Measurements from ENCODE around the gene FSD1L.
A peak's percentile ranks its signal among the peaks of the same experiment; 100 is the strongest.

Gene FSD1L

GRCh38 chr9:105447814-105448812 is at the start of gene FSD1L:
TSS of gene FSD1L (plus strand) at chr9:105448034. CDS start at chr9:105448221, 187 bp downstream.
- DNase-seq, result peak; percentile 92 to 94

GRCh38 chr9:105399117-105399516 is 48.7 kb upstream of the FSD1L start:
- DNase-seq, result no peak

DNA sequence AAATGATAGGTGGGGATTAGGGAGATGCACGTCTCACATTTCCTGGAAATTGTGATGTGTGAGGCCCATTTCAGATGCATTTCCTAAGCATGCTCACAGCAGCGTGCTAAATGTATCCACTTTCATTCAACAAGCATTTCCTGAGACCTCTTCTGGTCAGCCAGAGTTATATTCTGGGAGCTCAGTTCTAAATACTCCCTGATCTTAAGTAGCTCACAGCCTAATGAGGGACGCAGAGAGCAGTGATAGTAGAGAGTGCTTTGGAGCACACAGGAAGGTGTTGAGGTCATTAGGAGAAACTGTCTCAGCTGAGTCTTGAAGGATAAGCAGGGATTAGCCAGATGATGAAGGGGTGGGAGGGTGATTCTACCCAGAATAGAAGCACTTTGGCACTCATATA is 46.2 kb upstream of the FSD1L start:
- DNase-seq, result peak; percentile 99 to 100

GRCh38 chr9:105403552-105404248 is 44.1 kb upstream of the FSD1L start:
- DNase-seq, result no peak

GRCh38 chr9:105405514-105406131 is 42.2 kb upstream of the FSD1L start:
- DNase-seq, result peak; percentile 98 to 100

- DNase-seq, result no peak
Measured at GRCh38 chr9:105406369-105406768, 41.5 kb upstream of the FSD1L start.

DNA sequence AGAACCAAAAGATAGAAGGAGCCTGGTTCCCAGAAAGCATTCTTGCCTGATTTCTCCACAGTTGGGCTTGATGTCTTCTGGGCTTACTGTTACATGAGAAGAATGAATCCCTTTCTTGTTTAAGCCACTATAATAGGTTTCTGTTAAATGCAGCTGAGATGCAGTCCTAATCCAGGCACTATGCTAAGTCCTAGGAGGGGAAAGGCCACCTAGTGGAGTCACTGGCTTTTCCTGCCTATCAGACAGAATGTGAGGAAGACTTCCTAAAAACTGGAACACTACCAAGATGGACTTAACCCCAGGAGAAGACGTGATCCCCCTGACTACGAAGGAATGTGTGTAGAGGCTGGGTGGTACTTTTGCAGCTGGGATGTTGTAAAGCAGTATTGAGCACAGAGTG is 34.3 kb upstream of the FSD1L start:
- DNase-seq, result peak; percentile 68 to 86

- peak; percentile 59 to 76 for DNase-seq
Measured at GRCh38 chr9:105414947-105415661, 32.7 kb upstream of the FSD1L start.

- no peak for DNase-seq
Measured at GRCh38 chr9:105415662-105415980, 32.2 kb upstream of the FSD1L start.

GRCh38 chr9:105416840-105417239 is 31.0 kb upstream of the FSD1L start:
- DNase-seq, result no peak

DNA sequence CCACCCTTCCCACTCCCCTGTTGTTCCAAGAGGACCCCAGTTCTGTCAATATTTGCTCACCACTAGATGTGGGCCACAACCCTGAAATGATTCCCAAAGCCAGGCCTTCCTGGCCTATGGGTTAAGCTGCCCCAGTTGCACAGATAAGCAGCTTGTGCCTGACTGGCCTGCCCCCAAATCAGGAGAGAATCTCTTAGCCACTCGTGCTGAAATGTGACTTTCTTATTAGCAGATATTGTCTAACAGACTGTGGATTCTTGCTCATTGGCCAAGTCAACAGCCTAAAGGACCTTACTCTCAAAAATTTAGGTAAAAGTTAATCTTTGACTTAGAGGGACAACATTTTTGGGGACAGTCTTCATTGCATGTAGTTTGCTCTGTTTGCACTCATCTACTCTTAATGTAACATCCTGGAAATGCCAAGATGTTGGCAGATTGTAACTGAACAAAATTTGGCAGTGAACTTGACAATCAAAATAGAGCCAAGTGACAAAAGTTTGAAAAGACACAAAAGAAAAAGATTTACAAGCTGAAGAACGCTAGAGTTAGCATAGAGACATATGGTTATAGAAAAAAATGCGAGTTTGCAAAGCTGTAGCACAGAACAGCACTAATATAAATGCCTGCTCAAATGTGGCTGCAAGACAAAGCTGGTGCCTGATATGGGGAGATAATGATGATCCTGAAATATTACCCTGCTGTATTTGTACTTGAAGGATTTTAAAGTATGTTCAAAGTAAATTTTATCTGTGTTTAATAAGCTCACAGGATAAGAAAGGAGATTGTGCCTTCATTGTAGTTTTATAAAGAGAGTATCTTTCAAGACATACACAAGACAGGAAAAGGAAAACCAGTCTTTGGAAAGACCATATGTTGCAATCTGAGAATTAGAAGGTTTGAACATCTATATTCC is 29.0 kb upstream of the FSD1L start:
- DNase-seq, result no peak

DNA sequence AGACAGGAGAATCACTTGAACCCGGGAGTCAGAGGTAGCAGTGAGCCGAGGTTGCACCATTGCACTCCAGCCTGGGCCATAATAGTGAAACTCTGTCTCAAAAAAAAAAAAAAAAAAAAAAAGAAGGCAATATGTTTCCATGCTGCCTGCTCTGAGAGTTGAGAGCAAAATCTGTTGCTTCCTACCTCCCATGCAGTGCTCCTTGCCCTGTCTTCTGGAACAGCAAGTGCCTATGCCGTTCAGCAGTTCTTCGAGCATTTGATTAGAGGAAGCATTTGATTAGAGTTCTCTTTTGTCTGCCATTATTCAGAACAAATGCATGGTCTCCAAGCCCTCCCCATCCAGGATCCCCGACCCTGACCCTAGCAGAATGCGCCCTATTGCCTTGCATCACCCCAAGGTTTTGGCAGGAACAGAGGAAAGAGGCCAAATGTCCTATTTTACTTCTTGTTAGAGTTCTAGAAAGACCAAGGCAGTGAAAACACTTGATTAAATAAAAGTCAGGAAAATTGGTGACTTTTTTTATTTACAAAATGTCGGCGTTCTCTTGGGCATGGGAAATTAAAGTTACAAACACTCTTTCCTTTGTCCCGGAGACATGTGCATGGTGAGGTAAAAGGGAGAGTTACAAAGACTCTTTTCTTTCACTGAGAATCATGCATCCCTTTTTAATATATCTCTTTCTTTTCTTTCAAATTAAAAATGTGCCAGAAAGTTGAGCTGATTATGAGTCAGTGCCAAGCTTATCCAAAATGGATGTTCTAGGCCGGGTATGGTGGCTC is 27.8 kb upstream of the FSD1L start:
- DNase-seq, result no peak

DNA sequence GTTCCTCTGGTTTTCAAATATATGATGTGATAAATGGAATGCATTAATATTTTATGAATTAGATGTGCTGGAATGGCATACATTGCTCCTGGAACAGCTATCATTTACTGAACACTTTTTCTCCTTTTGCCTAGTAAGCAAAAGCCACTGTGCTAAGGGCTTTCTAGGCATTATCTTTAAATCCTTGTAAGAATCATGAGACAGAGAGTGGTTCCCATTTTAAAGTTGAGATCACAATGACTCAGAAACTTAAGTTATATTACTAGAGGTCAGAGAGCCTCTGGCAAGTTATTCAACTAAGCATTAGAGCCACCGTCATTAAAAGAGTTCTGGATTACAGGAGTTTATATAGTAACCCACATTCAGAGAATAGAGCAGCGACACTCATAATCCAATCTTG is 26.7 kb upstream of the FSD1L start:
- no peak for DNase-seq

GRCh38 chr9:105421864-105422263 is 26.0 kb upstream of the FSD1L start:
- DNase-seq, result no peak

DNA sequence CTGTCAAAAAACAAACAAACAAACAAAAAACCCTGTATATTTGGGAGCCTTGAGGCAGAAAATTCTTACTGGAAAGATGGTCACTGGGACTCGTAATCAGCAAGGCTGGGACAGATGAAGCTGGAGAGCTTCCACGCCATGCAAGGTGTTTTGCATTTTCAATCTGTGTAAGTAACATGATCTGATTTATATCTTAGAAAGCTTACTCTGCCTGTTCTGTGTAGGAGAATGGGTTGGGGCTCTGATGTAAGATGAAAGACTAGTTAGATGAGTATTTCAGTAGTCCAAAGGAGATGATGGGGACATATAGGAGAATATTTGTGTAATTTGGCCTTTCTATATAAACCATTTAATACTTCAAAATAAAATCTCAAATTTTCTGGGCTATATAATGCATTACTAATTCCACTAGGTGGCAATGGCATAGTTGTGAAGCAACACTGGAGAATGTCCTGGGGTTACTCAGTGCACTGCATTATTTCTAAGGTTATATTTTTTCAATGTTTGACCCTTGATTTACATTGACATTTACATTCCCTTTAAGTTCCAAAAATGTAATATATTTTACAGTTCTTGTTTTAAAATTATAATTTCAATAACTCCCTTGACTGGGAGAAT is 21.9 kb upstream of the FSD1L start:
- DNase-seq, result peak in 1 of 2 experiments; percentile 68

- no peak for DNase-seq
Measured at GRCh38 chr9:105426657-105427056, 21.2 kb upstream of the FSD1L start.

GRCh38 chr9:105431424-105432246 is 16.2 kb upstream of the FSD1L start:
- peak in 1 of 2 experiments; percentile 65 for DNase-seq

DNA sequence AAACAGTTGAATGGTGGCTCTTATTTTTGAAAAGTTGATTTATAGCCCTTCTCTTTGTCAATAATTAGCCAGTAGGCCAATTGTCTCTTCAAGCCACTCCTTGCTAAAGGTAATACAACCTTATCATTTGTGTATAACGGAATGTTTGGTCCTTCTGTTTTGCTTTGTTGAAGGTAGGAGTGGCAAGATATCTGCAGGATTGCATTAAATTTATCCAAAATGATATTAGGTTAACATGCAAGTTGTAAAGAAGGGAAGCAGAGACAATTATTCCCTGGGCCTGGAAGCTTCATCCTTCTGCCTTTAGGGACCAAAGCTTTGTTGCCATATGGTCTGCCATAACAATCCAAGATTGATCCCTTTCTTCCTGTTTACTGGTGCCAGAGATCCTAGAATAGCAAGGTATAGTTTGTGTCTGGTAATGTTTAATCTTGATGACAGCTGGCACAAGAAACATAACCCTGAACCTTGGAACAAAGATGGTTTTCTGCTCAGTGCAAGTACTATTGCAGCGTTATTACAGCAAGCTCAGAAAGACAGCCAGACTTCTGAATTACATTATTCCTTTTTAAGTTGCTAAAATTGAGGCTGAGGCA is 15.5 kb upstream of the FSD1L start:
- DNase-seq, result peak; percentile 89 to 97

GRCh38 chr9:105435453-105435852 is 12.4 kb upstream of the FSD1L start:
- no peak for DNase-seq
